COR-L47 (cell line): ENCODE data around the gene VPS13D.

Experiments used
- DNase-seq: peaks from one replicate; lab custom pipeline; 2025; lab: John Stamatoyannopoulos, UW

Gene VPS13D

GRCh38 chr1:12407050-12407961, 177.5 kb downstream of the VPS13D start:
- no peak for DNase-seq

- no peak for DNase-seq
Observed at GRCh38 chr1:12407962-12408454, 178.2 kb downstream of the VPS13D start.

GRCh38 chr1:12408662-12409061, 178.8 kb downstream of the VPS13D start:
- no peak for DNase-seq

GRCh38 chr1:12409681-12410080, 179.9 kb downstream of the VPS13D start:
- no peak for DNase-seq

- no peak for DNase-seq
Observed at GRCh38 chr1:12410351-12410750, 180.5 kb downstream of the VPS13D start.

GRCh38 chr1:12411098-12411497, 181.3 kb downstream of the VPS13D start:
- DNase-seq, result no peak

- no peak for DNase-seq
Observed at GRCh38 chr1:12411747-12412146, 181.9 kb downstream of the VPS13D start.

GRCh38 chr1:12412439-12412838, 182.6 kb downstream of the VPS13D start:
- DNase-seq, result no peak

- no peak for DNase-seq
Observed at GRCh38 chr1:12413664-12414410, 184.0 kb downstream of the VPS13D start.

- DNase-seq, result no peak
Observed at GRCh38 chr1:12414444-12415018, 184.7 kb downstream of the VPS13D start.

- no peak for DNase-seq
Observed at GRCh38 chr1:12415038-12415466, 185.2 kb downstream of the VPS13D start.

- DNase-seq, result no peak
Observed at GRCh38 chr1:12416101-12416500, 186.3 kb downstream of the VPS13D start.

- DNase-seq, result no peak
Observed at GRCh38 chr1:12416744-12417143, 186.9 kb downstream of the VPS13D start.

GRCh38 chr1:12417389-12417788, 187.6 kb downstream of the VPS13D start:
- no peak for DNase-seq

- no peak for DNase-seq
Observed at GRCh38 chr1:12420171-12420570, 190.3 kb downstream of the VPS13D start.

GRCh38 chr1:12422488-12422887, 192.7 kb downstream of the VPS13D start:
- DNase-seq, result no peak

GRCh38 chr1:12424087-12424529, 194.3 kb downstream of the VPS13D start:
- DNase-seq, result no peak

GRCh38 chr1:12424793-12425192, 195.0 kb downstream of the VPS13D start:
- no peak for DNase-seq

- DNase-seq, result no peak
Observed at GRCh38 chr1:12426030-12426429, 196.2 kb downstream of the VPS13D start.

GRCh38 chr1:12428334-12428733, 198.5 kb downstream of the VPS13D start:
- no peak for DNase-seq

- DNase-seq, result no peak
Observed at GRCh38 chr1:12430525-12430924, 200.7 kb downstream of the VPS13D start.

- DNase-seq, result no peak
Observed at GRCh38 chr1:12432897-12433296, 203.1 kb downstream of the VPS13D start.
